Kidney glomerular epithelial cell (primary cell): ENCODE results near the gene WFIKKN1.

Experiments used
- DNase-seq: peaks from one replicate; lab custom pipeline; 2025; lab: John Stamatoyannopoulos, UW

The WFIKKN1 gene

DNA sequence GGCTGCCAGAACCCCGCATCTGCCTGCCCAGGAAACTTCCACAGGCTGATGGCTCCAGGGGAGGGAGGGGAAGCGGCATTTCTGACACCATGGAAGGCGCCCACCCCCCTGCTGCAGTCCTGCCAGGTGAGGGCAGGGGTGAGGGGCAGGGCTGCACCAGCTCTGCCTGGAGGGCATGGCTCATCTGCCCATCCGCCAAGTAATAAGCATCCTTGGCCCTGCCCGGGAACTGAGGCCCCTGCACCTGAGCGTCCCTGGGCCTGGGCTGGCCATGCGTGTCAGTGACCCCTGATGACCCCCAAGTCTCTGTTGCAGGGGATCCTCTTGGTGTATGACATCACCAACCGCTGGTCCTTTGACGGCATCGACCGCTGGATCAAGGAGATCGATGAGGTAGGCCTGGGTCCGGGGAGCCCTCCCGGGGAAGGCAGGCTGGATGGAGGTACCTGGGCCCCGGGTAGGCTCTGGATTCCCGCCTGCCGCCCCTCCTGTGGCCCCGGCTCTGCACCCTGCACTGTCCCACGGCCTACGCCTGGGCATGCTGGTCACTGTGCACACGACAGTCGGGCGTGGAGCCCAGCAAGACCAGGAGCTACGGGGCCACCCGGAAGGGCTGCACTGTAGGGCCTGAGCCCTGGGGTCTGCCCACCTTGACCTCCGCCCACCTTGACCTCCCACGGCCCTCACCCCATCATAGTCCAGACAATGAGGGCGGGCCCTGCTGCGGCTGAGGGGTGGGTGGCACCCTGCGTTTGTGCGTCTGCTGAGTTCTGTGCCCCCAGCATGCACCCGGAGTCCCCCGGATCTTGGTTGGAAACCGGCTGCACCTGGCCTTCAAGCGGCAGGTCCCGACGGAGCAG, 5.4 kb upstream of the WFIKKN1 start:
- no peak for DNase-seq

- DNase-seq, result no peak
Observed at GRCh38 chr16:625977-626765, 4.6 kb upstream of the WFIKKN1 start.

- peak; percentile 91 for DNase-seq
Observed at GRCh38 chr16:626787-627453, 3.9 kb upstream of the WFIKKN1 start.

DNA sequence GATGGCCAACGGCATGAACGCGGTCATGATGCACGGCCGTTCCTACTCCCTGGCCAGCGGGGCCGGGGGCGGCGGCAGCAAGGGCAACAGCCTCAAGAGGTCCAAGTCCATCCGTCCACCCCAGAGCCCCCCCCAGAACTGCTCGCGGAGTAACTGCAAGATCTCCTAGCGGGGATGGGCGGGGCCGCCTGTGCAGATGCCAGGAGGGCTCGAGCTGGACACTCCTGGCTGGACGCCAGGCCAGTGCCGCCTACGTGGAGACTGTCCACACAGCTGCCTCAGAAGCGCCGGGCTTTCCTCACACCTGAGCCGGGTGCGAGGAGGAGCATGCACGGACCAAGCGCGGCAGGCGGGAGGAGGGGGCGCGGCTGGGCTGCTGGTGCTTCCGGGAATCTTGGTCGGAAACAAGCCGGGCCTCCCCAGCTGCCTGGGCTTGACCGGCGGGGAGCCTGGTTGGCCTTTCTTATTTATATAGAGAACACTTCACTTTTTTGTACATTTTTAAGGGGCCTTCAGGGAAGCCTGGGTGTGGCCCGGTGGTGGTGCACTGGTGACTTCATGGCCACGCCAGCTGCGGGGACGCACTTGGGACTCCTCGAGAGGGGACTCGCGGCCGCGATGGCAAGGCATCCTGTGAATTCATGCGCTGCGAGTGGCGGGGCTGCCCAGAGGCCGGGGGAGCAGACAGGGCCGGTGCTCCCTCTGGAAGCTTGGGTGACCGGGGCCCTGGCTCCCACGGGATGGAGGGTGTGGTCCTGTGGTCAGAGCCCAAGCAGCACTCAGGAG, 3.1 kb upstream of the WFIKKN1 start:
- no peak for DNase-seq

DNA sequence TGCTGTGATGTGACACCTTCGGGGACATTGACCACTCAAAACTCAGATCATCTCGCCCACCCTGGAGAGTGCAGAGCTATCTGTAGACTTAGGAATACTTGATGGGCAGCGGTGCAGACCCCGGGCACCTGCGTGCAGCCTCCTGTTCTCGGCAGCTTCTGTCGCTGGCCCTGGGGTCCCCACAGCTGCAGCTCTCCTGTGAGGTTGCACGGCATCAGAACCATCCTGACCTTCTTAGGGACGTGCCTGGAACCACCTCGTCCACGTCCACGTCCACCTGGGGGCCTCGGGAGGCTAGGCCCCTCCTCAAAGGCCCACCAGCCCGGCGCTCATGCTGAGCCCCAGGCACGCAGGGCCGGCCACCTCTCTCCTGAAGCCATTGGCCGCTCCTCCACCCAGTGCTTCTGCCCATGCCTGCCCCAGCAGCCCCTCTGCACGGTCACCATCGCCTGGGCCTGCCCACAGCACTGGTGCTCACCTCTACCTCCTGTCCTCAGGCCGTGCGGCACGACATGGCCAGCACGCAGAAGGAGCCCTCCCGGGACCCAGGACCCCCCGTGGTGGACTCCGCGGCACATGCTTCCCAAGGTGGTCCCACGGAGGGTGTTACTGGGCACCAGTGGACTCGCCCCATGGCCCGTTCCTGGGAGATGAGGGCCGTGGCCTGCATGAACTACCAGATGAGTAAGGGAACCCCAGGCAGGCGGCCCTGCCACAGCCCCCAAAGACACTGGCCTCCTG, 2.3 kb upstream of the WFIKKN1 start:
- no peak for DNase-seq

GRCh38 chr16:629185-629832, 1.5 kb upstream of the WFIKKN1 start:
- no peak for DNase-seq

GRCh38 chr16:629833-630248, 944 bp upstream of the WFIKKN1 start:
- no peak for DNase-seq

DNA sequence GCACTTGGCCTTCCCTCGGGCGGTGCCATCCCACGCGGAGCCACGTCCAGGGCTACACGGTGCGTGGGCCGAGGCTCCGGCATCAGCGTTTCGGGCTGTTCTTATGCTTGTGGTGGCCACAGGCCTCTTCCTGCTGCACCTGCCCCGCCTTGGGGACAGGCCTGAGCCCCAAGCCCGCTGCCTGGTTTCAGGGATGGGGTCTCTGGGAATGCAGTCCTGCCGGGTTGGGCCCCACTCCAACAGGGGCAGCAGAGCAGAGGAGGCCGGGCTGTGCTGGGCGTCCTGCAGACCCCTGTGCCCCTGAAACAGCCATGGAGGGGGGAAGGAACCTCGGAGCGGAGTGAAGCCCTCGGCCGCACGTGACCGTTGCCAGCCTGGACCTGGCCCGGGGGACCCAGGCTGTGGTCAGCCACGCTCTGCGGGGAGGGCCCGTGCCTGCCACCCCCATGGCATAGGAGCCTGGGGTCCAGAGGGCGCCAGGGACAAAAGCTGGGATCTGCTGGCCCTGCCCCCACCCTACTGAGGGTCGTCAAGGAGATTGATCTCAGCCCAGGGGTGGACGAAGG, 453 bp upstream of the WFIKKN1 start:
- DNase-seq, result no peak

GRCh38 chr16:631808-632358, 1.1 kb downstream of the WFIKKN1 start:
- no peak for DNase-seq

- DNase-seq, result no peak
Observed at GRCh38 chr16:632486-633335, 1.9 kb downstream of the WFIKKN1 start.

GRCh38 chr16:633336-634050, 2.7 kb downstream of the WFIKKN1 start:
- DNase-seq, result no peak

DNA sequence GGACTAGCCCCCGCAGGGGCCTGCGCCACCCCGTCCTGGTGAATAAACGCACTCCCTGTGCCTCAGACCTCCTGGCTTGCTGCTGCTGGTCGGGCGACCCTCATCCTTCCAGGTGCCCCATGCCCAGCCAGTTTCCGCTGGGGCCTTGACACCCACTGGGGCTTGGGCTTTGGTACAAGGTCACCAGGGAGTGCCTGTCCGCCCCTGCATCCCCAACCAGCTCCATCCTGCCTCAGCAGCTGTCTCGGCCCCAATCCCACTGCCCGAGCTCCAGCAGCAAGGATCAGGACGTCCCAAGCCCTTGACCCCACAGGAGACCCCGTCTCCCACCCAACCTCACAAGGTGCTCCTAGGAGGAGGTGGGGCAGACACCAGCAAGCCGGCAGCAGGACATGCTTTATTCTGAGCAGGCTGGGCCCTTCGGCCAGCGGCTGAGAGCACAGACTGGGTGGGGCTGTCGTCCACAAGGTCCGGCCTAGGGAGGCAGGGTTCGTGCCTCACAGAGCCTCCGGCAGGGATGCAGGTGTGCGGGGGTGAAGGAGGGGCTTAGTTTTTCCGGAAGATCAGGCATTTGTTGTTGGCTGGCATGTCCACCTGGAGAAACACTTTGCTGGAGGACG, 3.4 kb downstream of the WFIKKN1 start:
- no peak for DNase-seq

DNA sequence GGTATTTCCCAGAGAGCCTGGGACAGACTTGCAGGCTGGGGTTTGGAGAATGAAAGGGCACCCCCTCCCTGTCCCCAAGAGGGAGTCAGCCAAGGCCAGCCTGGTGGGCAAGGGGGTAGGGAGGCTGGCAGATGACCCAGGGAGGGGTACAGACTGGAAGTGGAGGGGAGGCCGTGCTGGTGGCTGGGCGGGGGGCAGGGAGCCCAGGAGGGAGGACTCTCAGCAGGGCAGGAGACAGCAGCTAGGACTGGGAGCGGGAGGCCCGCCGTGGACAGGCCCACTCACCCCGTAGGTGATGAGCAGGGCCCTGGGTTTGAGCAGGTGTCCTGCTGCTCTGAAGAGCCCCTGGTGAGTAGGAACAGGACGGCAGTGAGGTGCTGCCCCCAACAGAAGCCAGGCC, 4.2 kb downstream of the WFIKKN1 start:
- no peak for DNase-seq

GRCh38 chr16:635573-636205, 4.9 kb downstream of the WFIKKN1 start:
- no peak for DNase-seq

DNA sequence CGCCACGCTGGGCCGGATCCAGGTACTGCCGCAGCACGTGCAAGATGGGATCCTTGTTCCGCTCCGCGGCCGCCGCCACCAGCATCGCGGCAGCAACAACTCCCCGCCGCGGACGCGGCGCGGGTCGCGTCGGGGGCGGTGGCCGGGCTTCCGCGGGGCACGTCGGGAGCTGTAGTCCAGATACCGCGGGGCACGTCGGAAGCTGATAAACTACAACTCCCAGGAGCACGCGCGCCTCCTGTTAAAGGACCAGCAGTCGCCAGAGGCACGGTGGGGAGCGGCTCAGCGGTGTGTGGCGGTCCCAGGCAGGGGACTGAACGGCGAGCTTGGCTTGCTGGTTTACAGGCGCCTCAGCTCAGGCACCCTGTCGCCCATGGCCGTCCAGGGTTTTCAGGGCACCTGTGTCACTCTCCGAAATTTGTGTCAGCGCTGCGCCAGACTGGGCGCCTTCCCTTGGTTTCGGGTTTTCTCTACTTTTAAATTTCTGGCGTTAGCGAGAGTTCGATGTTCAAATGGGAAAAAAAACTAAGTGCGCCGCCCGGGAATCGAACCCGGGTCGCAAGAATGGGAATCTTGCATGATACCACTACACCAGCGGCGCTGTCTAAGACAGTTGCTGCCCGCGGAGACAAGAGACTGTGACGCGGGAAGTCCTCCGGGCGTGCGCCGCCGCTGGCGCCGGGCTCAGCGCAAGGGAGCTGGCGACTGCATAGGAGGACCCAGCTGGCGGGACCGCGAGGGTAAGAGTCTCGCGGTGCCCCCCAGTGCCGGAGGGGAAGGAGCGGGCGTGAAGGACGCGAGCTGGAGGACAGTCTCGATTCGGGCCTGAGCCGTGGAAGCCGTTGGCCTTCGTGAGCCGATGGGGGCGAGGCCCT, 5.7 kb downstream of the WFIKKN1 start, which contains the start of gene METTL26:
Gene METTL26, minus strand, starts transcription at position 100 of the 875 bp plus-strand sequence. Its CDS starts 15 bp downstream, at position 85.
- peak; percentile 91 for DNase-seq
